GM12878 (cell line): ENCODE results near the gene GARRE1. TPM values are rescaled to one million over a fixed set of nuclear protein-coding genes. Genes with fewer than 3 reads are reported as not detected.

ENCODE experiments used
- ATAC-seq: fragments of 200-7000 bp; cut with Tn5 transposase; 3 replicates; pipeline ENCODE4 v1.9.1; 2020; ENCODE audit warnings: mild to moderate bottlenecking, moderate library complexity
- BruUV-seq: library from RNA; stranded (reverse); fragments of 400-500 nt; replicated peaks from 2 replicates; lab custom pipeline; 2021; lab: Mats Ljungman, UMichigan
- CTCF ChIA-PET: fragments of 300-600 bp; sonication (Branson Sonifier 250); formaldehyde crosslinking; extraction: SDS; loops from one replicate; lab custom pipeline; 2021; ENCODE audit warnings: inconsistent platforms; lab: Yijun Ruan, JAX
- POLR2A ChIA-PET: fragments of 350-600 bp; formaldehyde crosslinking; extraction: SDS; loops from one replicate; lab custom pipeline; 2021; ENCODE audit warnings: inconsistent platforms; lab: Charles Lee
- RAD21 ChIA-PET: fragments of 300-600 bp; sonication (Branson Sonifier 250); formaldehyde crosslinking; loops from one replicate; lab custom pipeline; 2023; ENCODE audit warnings: antibody characterized with exemption; ENCODE audit not compliant: unreplicated experiment; lab: Charles Lee
- SMC1A ChIA-PET: fragments of 300-600 bp; sonication (Branson Sonifier 250); formaldehyde crosslinking; loops from one replicate; lab custom pipeline; 2023; ENCODE audit not compliant: unreplicated experiment, uncharacterized antibody; lab: Charles Lee
- DNase-seq: peaks from one replicate; pipeline ENCODE4 v3.0.0-alpha.2; 2011; ENCODE audit warnings: low read depth, low spot score
- FAIRE-seq: peaks from 3 replicates; lab custom pipeline; 2011; peaks lifted over from hg19 to GRCh38; lab: Jason Lieb, UNC
- H2AFZ ChIP-seq: 2 replicates; pipeline ENCODE4 v1.6.0; 2011; ENCODE audit warnings: low read depth, low read length, control low read depth; ENCODE audit not compliant: control insufficient read depth
- H3K27ac ChIP-seq: 2 replicates; pipeline ENCODE4 v1.5.1; 2011; ENCODE audit warnings: control low read depth; ENCODE audit not compliant: control insufficient read depth, insufficient read depth
- H3K27me3 ChIP-seq, 2 experiments: replicated peaks in 1 of 2; 2 replicates each; pipeline versions ENCODE4 v1.6.0 to v1.6.1; 2011; ENCODE audit warnings: low read length in 1 of 2; ENCODE audit not compliant: control insufficient read depth in 2 of 2, insufficient read depth in 2 of 2
- H3K36me3 ChIP-seq, 2 experiments: 2 replicates each; pipeline ENCODE4 v1.5.1; 2011; ENCODE audit warnings: low read length in 1 of 2; ENCODE audit not compliant: control insufficient read depth in 2 of 2, insufficient read depth in 2 of 2
- H3K4me1 ChIP-seq: 2 replicates; pipeline ENCODE4 v1.6.1; 2011; ENCODE audit warnings: mild to moderate bottlenecking, low read length, moderate library complexity, mixed read lengths; ENCODE audit not compliant: control insufficient read depth, insufficient read depth
- H3K4me2 ChIP-seq: 2 replicates; pipeline ENCODE4 v1.6.0; 2011; ENCODE audit warnings: control low read depth; ENCODE audit not compliant: control insufficient read depth, insufficient read depth
- H3K4me3 ChIP-seq: fragments of 200-600 bp; sonication (generic); 2 replicates; pipeline ENCODE4 v1.5.1; 2016
- H3K79me2 ChIP-seq: 2 replicates; pipeline ENCODE4 v1.6.0; 2011; ENCODE audit warnings: low read length; ENCODE audit not compliant: control insufficient read depth, insufficient read depth
- H3K9ac ChIP-seq: 2 replicates; pipeline ENCODE4 v1.8.0; 2011; ENCODE audit warnings: low read length, control low read depth, mixed read lengths; ENCODE audit not compliant: control insufficient read depth, insufficient read depth
- H3K9me3 ChIP-seq: replicated peaks from 3 replicates; pipeline ENCODE4 v1.5.1; 2011; ENCODE audit warnings: mild to moderate bottlenecking, low read length; ENCODE audit not compliant: control insufficient read depth, insufficient read depth
- H4K20me1 ChIP-seq: 2 replicates; pipeline ENCODE4 v1.6.0; 2011; ENCODE audit not compliant: control insufficient read depth, insufficient read depth
- ETV6 ChIP-seq, 2 experiments: fragments of 450-650 bp in 1 of 2; IDR thresholded peaks in 1 of 2; conservative IDR thresholded peaks in 1 of 2; 2 replicates each; pipeline ENCODE4 v1.6.1; 2014; ENCODE audit warnings: antibody characterized with exemption in 1 of 2, borderline replicate concordance in 1 of 2, low read depth in 1 of 2, mild to moderate bottlenecking in 1 of 2, moderate library complexity in 1 of 2
- FOS ChIP-seq: IDR thresholded peaks from 3 replicates; pipeline ENCODE4 v1.6.1; 2011; ENCODE audit warnings: borderline replicate concordance; ENCODE audit not compliant: insufficient read length; ENCODE audit errors: extremely low read depth
- HSF1 ChIP-seq: fragments of 150-350 bp; IDR thresholded peaks from 2 replicates; pipeline ENCODE4 v1.6.1; 2014; ENCODE audit warnings: mild to moderate bottlenecking, low read depth, low read length
- MEF2B ChIP-seq: fragments of 450-650 bp; IDR thresholded peaks from 2 replicates; pipeline ENCODE4 v1.6.1; 2018; ENCODE audit warnings: mild to moderate bottlenecking, moderate library complexity; ENCODE audit not compliant: partially characterized antibody, poor library complexity, severe bottlenecking
- POU2F2 ChIP-seq: IDR thresholded peaks from 3 replicates; pipeline ENCODE4 v1.6.1; 2011; ENCODE audit warnings: low read depth, mild to moderate bottlenecking, low read length, borderline replicate concordance
- RBBP5 ChIP-seq: fragments of 200-600 bp; sonication (generic); conservative IDR thresholded peaks from 2 replicates; pipeline ENCODE4 v1.6.1; 2016
- RFX5 ChIP-seq: IDR thresholded peaks from 2 replicates; pipeline ENCODE4 v1.6.1; 2011; ENCODE audit warnings: low read depth, low read length, improper control_type of control experiment
- SKIL ChIP-seq: fragments of 450-650 bp; IDR thresholded peaks from 2 replicates; pipeline ENCODE4 v1.6.1; 2017; ENCODE audit warnings: mild to moderate bottlenecking, low read depth, inconsistent platforms; ENCODE audit not compliant: poor library complexity, severe bottlenecking
- TAF1 ChIP-seq: IDR thresholded peaks from 2 replicates; pipeline ENCODE4 v1.6.1; 2011; ENCODE audit warnings: mild to moderate bottlenecking, low read depth, low read length, borderline replicate concordance
- USF1 ChIP-seq: IDR thresholded peaks from 2 replicates; pipeline ENCODE4 v1.6.1; 2011; ENCODE audit warnings: borderline replicate concordance, low read depth, mild to moderate bottlenecking, moderate library complexity, mixed read lengths, low read length; ENCODE audit not compliant: insufficient read depth; ENCODE audit errors: extremely low read length
- ZNF217 ChIP-seq: fragments of 450-650 bp; IDR thresholded peaks from 2 replicates; pipeline ENCODE4 v1.6.1; 2017; ENCODE audit warnings: antibody characterized with exemption, mild to moderate bottlenecking
- ZNF592 ChIP-seq: fragments of 450-650 bp; IDR thresholded peaks from 2 replicates; pipeline ENCODE4 v1.6.1; 2017; ENCODE audit warnings: mild to moderate bottlenecking, moderate library complexity
- WGBS: methylation state at CpG from one replicate; pipeline ENCODE4 v1.1.6; 2016; ENCODE audit warnings: low lambda C conversion rate; ENCODE audit not compliant: insufficient replicate concordance, insufficient coverage; ENCODE audit errors: missing lambda C conversion rate; 5-methylcytosine and 5-hydroxymethylcytosine counted together
- in situ Hi-C: fragments of 300-500 bp; cut with MboI; formaldehyde crosslinking; loops from 9 replicates; pipeline ENCODE4 v1.14.3; 2018; ENCODE audit warnings: mixed read lengths
- intact Hi-C: fragments of 100-400 bp; cut with micrococcal nuclease; formaldehyde crosslinking; loops from one replicate; pipeline ENCODE4 v1.14.2; 2022; ENCODE audit not compliant: unreplicated experiment
- polyA plus RNA-seq, 11 experiments: library from polyadenylated mRNA; depleted of rRNA in 4 of 11; unstranded in 6 of 11; stranded (reverse) in 5 of 11; fragments of >200 nt; fragmentation: Nextera tagmentation in 4 of 11; fragmentation: Illumina TruSeq in 1 of 11; extraction: Ambion mirVana in 4 of 11; extraction: Trizol in 1 of 11; gene quantifications; 1 replicate in 1 of 11; 2 replicates in 10 of 11; pipeline versions ENCODE4 v1.2.1 to v1.2.3, GENCODE V29; 2011 to 2016; ENCODE audit warnings: inconsistent platforms in 2 of 11, missing spikeins in 2 of 11, low read depth in 1 of 11
- total RNA-seq, 4 experiments: library from RNA; depleted of rRNA in 3 of 4; stranded (reverse); fragments of >200 nt in 3 of 4; fragmentation: Illumina TruSeq in 1 of 4; extraction: Trizol in 1 of 4; gene quantifications; 2 replicates each; pipeline versions ENCODE4 v1.2.1 to v1.2.3, GENCODE V29; 2013 to 2021

Gene GARRE1
- total and polyA plus RNA-seq, 10 of the 15 experiments (the other 5 are each of a cell fraction or from before 2014, with no cell fraction given): 1.1 to 9.4 (median 5.1) TPM

GRCh38 chr19:34214040-34214439 lies 40.3 kb upstream of the GARRE1 start (continued):
- TF ChIP-seq ZNF592: no peak

GRCh38 chr19:34215006-34215665 lies 39.2 kb upstream of the GARRE1 start:
- Histone ChIP-seq H3K36me3 (peaks cover 1 to 31% of the 10 kb centered on the region in 2 experiments), H3K4me3 (no peak overlapping the region), H3K9ac (no peak overlapping the region), H2AFZ (no peak overlapping the region), H3K9me3 (no peaks in the 10 kb centered on the region), H3K4me1 (peaks cover 10% of the 10 kb centered on the region), H3K79me2 (no peaks in the 10 kb centered on the region), H3K4me2 (no peak overlapping the region), H4K20me1 (no peaks in the 10 kb centered on the region), H3K27ac (no peak overlapping the region), H3K27me3 (no peaks in the 10 kb centered on the region)
- ATAC-seq (no peak), DNase-seq (no peak), FAIRE-seq (no peak)
- in situ Hi-C loops (no loop called here), intact Hi-C loops (loop anchor here (5.0 kb wide), 1 partner anchor 43 kb away; the partner anchor contains the start of gene LSM14A)
- BruUV-seq: no TSS peak
- 96% methylated on average over 3 of the region's 3 CpGs for WGBS
- ChIA-PET SMC1A (interaction anchor here (1.5 to 2.4 kb wide), 2 partner anchors 21 to 28 kb away, joined by 4 to 6 read pairs; no protein-coding TSS in a partner anchor), CTCF (interaction anchor here (0.6 kb wide), 1 partner anchor 779 kb away, joined by 3 read pairs; no protein-coding TSS in a partner anchor), POLR2A (no interaction called here), RAD21 (no interaction called here)
- TF ChIP-seq TAF1: no peak
- no peak for TF ChIP-seq FOS
- TF ChIP-seq ZNF217: no peak
- TF ChIP-seq MEF2B: no peak
- no peak for TF ChIP-seq POU2F2
- no peak for TF ChIP-seq SKIL
- no peak for TF ChIP-seq RFX5
- TF ChIP-seq RBBP5: no peak
- TF ChIP-seq HSF1: no peak
- TF ChIP-seq USF1: no peak
- no peak for TF ChIP-seq ETV6 (conservative IDR thresholded peaks at IDR 0.05 in 1 of 2, IDR thresholded peaks at IDR 0.05 in 1 of 2; ENCODE audit: borderline replicate concordance in 1 of 2, low read depth in 1 of 2)
